ENCODE measurements around the gene NTN1.

NTN1 gene

GRCh38 chr17:9259419-9259818 lies 238.1 kb downstream of the NTN1 start:
- FAIRE-seq (no peak), DNase-seq (ENCODE audit: insufficient read length, low spot score) (no peak)
- TF ChIP-seq CTCF (IDR thresholded peaks at IDR 0.05; ENCODE audit: insufficient read depth, missing control alignments): no peak

GRCh38 chr17:9261081-9262012 lies 240.0 kb downstream of the NTN1 start:
- no peak for FAIRE-seq
- no peak for DNase-seq (ENCODE audit: insufficient read length, low spot score)
- no peak for TF ChIP-seq CTCF (IDR thresholded peaks at IDR 0.05; ENCODE audit: insufficient read depth, missing control alignments)

GRCh38 chr17:9266031-9266680 lies 244.8 kb downstream of the NTN1 start:
- DNase-seq (ENCODE audit: insufficient read length, low spot score) (no peak), FAIRE-seq (no peak)
- TF ChIP-seq CTCF (IDR thresholded peaks at IDR 0.05; ENCODE audit: insufficient read depth, missing control alignments): no peak

GRCh38 chr17:9266697-9267117 lies 245.4 kb downstream of the NTN1 start:
- FAIRE-seq: no peak
- no peak for TF ChIP-seq CTCF (IDR thresholded peaks at IDR 0.05; ENCODE audit: insufficient read depth, missing control alignments)
- no peak for DNase-seq (ENCODE audit: insufficient read length, low spot score)

GRCh38 chr17:9268546-9268945 lies 247.2 kb downstream of the NTN1 start:
- no peak for TF ChIP-seq CTCF (IDR thresholded peaks at IDR 0.05; ENCODE audit: insufficient read depth, missing control alignments)
- DNase-seq (ENCODE audit: insufficient read length, low spot score): no peak
- FAIRE-seq: no peak

- no peak for TF ChIP-seq CTCF (IDR thresholded peaks at IDR 0.05; ENCODE audit: insufficient read depth, missing control alignments)
- FAIRE-seq: no peak
Measured at GRCh38 chr17:9269350-9270035, 248.2 kb downstream of the NTN1 start.

More at GRCh38 chr17:9269350-9270035, 248.2 kb downstream of the NTN1 start:
- no peak for DNase-seq (ENCODE audit: insufficient read length, low spot score)
